NCI-H146 treated with DMSO at 0.1 percent for 48 hours (cell line): Measurements from ENCODE around the gene TULP1.

Source experiments
- DNase-seq: peaks from one replicate; lab custom pipeline; 2025; ENCODE audit not compliant: unreplicated experiment; lab: John Stamatoyannopoulos, UW

Gene TULP1

DNA sequence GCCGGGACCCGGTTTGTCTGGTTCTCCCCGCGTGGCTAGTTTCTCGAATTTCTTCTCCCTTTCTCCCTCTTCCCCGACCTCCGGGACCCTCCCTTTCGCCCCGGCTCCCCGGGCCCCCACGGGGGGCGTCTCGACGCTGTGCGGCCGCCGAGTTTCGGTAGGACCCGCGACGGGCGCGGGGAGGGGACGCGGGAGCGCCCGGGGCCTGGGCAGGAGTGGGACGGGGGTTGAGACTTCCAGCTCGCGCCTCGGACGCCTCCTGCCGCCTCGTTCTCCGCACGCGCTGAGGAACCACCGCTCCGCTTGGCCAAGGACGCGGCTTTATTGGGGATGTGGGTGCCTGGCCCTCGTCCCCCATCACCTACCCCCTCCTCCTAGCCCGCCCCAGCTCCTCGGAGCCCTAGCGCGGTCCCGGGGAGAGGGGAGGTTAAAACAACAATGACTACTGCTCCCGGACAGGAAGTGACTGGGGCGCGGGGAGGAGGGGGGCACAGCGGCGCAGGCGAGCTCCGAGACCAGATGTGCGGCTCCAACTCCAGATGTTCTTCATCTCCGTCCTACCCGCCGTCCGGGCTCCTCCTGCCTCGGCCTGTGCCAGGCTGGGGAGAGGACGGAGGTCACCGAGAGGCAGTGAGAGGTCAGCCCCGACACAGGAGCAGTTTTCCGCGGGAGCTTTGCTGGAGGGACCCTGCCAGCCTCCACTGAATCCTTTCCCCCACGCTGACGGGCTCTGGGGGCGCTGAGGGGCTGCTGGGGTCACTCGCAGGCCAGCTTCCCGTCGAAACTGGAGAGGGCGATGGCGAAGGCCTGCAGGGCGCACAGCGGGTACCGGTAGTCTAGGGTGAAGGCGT lies 14.9 kb downstream of the TULP1 start:
- DNase-seq, result no peak

DNA sequence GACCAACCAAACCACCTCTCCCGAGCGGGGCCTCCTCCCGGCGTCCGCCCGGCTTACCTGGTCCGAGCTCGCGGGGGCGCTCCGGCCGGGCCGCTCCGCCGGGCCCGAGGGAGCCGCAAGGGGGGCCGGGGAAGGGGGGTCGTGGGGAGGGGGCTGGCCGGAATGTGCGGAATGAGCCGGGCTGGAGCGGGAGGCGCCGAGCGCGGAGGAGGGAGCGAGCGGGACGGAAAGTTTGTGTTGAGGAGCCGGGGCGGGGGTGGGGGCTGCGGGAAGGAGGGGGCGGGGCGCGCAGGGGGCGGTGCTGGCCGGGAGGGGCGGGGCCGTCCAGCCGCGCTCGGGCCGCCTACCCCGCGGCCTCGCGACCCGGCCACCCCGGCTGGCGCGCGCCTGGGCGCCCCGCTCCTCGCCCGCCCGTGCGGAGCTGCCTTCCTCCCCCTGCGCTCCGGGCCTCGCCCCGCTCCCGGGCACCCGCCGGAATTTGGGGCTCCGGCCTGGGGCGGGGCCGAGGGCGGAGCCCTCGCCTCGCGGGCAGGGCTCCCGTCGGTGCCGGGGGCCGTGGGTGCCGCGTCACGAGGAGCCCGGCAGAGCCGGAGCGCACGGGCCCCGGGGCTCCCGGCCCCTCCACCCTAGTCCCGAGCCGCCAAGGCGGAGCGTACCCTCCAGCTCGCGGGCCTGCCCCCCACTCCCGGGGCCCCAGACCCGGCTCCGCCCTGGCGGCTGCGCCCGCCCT lies 15.7 kb downstream of the TULP1 start, which contains the start of gene TEAD3:
Gene TEAD3 (minus strand): TSS at position 239 of the 730 bp plus-strand sequence.
- no peak for DNase-seq

DNA sequence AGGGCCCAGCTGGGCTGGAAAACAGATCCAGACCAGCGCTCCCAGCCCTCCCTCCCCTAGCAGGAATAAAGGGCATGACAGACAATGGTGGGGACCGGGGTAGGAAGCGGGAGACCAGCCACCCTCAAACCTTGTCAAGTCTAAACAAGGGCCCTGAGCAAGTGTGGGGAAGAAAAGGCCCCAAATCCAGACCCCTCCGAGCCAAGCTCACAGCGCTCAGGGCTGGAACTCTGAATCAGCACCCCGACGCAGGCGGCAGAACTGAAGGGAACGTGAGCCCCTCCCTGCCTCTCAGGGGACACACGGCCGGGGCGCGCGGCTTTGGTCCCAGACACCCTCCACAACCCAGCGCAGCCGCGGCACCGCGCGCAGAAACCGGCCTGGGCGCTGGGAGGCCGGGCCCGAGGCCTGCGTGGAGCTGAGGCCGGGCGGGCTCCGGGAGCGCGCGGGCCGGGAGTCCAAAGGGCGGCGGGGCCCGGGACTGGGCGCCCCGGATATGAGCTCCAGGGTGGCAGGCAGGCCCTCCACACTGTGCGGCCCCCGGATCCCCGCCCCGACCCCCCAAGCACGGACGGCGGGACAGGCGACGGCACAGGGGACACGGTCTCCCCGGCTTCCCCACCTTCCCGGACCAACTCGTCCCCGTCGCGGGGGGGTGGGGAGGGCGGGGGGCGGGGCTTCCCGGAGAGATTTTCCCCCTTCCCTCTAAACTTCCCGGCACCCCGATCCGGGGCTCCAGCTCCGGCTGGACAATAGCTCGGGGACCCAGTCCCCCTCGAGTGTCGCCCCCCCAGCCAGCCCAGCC lies 16.5 kb downstream of the TULP1 start:
- no peak for DNase-seq

DNA sequence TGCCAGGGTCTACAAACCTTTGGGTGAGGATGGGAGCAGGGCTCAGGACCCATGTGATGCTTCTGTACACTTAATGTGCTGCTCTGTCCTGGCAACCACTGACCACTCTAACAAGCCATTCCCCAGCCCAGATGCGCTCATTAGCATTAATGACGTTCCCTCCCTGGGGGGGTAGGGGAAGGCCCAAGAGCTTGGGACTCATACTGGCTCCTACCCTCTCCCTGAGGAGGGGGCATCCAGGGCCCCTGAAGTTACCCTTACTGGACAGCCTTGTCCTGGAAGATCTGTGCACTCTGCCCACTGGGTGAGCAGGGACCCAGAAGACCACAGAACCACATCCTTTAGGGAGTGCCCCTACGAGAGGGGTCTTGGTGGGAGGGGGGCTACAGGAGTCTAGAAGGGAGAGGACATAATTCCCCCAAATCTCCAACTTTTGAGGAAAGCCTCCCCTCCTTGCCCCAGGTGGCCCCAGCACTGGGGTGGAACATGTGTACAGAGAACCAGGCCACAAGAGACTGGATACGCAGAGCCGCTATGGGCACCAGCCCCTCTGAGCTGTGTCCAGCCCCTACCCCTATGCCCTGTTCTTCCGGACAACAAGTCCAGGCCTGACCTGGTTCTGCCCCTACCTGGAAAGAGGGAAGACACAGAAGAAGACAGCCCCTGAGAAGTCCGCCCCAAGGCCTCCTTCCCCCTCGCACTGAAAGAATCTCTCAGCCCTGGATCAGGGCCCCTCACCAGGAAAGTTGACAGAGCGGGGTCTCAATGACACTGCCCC lies 17.2 kb downstream of the TULP1 start:
- no peak for DNase-seq

DNA sequence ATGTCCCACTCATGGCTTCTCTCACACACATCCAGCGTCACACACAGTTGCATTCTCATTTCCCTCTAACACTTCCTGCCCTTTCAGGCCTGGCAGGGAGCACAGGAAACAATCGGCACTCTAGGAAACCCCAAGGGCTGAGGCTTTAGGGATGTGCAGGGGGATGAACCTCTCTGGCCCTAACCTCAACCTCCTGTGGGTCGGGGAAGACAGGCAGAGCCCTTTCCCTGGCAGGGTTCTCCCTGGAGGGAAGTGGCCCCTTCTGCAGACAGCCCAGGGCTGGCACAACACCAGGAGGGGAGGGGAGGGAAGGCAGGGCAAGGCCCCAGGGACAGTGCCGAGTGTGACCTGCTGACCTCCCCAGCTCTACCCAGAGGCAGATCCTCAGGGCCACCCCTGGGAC lies 18.5 kb downstream of the TULP1 start:
- DNase-seq, result no peak

DNA sequence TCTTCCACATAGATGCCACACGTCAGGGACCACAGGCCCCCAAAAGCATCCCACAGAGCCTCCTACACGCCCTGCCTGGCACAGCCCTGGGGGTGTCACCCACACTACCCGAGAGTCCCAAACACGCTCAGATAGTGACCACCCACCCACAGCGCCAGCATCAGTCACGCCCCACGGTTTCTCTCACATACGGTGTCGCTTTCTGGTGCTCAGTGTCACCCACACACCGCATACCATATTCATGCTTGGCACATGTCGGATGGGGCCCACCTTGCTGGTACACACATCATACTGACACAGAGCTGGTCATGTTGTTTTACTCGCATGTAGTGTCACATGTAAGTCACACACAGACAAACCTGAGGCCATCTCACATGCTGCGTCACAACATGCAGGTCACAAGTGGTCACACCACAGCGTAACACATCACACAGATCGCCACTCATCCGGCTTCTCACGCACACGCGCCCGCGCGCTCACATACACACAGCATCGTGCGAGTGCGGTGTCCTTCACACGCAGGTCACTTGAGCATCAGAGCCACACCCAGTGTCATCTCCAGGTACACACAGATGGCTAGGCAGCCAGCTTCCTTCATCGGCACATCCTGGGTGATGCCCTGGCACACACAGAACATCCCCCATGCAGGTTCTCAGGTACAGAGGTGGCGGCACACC lies 19.3 kb downstream of the TULP1 start:
- no peak for DNase-seq

DNA sequence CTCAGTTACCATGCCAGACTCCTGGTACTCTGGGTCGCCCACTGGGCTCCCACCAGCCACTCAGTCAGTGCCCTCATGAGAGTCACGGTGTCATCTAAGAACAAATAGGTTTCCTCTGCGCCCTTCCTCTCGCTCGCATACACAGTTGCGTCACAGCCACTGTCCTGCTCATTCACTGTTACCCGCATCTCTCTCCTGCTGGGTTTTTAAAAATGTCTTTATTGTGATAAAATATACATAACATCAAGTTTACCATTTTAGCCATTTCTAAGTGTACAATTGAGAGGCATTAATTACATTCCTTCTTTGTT lies 19.8 kb downstream of the TULP1 start:
- no peak for DNase-seq

DNA sequence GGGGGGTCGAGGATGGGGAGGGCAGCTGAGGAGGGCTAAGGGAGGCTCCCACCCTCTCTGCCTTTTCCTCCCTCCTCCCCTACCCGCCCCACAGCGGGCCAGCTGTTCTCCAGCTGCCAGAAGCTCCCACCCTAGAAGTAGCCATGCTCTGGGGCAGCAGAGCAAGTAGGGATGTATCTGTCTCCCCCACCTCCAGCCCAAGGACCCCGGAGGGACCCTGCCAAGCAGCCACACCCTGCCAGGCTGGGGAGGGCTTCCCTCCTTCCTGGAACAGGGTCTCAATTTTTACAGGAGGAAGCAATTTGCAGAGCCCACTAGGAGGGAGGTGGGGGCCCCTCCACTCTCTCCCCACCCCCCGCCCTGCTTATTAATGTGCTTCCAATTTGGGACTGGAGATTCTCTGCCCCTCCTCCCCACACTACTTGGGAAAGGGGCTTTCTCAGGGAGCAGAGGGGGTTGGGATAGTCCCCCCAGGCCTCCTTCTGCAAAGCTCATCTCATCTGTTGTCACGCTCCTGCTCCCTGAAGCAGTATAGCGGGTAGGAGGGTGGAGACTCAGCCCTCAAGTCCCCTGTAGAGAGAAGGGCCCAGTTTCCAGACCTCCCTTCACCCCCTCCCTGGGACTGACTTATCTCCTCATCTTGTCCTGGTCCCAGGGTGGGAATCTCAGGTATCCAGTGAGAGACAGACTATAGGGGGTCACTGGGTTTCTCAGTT lies 20.3 kb downstream of the TULP1 start:
- DNase-seq, result no peak

DNA sequence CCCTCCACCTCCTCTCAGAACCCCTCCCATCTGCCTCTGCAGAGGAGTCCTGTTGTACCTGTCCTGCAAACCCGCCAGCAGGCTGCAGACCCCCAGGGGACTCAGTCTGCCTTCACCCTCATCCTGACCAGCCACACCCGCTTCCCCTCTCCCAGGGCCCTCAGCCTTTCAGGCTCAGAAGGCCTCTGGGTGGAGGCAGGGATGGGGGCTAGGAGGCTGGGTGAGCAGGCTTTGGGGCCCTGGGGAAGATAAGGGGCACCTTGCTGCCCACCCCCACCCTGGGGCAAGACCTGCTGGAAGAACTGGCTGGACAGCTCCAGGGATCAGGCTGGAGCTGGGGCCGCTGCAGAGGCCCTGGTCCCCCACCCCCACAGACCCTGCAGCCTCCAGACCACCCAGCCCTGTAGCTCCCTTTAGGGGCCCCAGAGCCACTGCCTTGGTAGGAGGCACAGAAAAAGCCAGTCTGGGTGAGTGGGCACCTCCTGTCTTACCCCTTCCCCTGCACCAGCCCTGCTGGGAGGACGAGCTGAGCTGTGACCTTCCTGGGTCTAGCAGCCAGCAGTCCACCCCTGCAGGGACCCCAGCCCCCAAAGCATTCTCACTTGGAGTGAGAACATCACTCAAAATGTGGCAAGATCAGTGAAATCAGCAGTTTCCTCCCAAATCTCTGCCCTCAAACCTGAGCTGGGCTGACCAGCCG lies 21.0 kb downstream of the TULP1 start:
- no peak for DNase-seq

DNA sequence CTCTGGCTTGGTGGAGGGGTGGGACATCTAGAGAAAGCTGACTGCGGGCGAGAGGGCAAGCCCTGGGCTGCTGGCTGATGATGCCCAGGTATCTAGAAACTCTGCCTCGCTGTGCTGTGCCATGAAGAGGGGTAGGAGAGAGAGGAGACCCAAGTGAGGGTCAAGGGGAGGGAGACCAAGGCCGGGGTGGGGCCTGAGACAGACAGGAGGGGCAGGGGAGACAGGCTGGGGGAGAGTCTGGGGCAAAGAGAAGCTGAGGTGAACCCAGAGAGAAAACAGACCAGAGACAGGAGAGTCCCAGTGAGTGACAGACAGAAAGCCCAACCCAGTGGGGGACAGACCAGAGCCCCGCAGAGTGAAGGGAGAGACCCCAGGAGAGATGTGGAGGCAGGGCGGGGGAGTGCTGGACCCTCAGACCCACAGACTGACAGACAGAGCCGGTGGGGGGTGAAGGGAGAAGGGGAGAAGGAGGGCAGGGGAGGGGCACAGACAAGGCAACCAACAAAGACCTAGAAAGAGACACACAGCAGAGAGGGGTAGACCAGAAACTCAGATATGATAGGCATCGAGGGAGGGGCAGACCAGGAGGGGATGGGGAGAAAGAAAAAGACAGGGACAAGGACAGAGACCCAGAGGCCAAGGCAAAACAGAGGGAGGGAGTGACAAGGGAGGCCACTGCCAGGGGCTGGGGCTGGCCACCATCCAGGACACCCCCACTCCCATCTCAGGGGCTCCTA lies 21.7 kb downstream of the TULP1 start:
- DNase-seq, result no peak

DNA sequence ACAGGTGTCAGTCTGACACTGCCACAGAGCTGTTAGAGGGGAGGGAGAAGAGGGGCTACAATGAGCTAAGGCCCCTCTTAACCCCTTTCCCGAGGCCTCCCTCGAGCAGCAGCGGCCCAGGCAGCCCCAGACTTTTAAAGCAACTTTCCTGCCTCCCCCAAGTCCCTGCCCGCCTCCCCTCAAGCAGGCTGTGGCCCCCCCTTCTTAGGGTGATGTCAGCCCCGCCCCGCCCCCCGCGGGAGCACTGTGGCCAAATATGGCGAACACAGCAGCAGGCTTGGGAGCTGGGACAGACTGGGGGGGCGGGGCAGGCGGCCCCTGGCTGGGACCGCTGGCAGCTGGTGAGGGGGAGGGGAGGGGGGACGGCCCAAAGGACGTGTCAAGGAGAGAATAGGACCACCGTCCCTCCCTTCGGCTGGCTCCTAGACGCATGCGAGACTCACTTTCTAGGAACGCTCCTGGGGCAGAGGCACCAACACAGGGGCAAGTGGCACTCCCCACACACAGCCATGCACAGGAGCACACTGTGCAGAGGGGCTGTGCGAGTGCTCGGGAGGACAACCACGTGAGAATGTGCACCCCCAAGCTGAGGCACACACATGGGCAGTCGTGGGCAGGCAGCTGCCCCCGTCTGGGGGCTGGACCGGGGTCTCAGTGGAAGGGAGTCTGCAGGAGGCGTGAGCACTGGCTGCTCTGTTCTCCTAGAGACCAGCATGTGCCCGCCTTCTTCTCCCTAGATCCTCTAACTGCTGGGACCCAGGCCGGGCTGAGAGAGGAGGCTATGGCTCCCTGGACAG lies 22.5 kb downstream of the TULP1 start:
- DNase-seq, result no peak

DNA sequence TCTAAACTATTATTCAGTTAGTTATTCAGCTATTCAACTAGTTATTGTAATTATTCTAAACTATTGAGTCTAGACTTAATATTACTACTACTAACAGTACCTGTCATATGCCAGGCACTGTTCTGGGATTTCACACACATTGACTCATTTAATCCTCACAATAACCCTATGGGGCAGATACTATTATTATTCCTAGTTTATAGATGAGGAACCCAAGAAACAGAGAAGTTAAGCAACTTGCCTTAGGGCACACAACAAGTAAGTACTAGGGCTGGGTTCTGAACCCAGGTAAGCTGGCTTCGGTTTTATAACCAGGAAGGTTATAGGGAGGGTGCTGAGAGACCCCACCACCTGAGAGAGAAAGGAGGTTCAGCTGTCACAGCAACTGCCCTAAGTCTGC lies 23.6 kb downstream of the TULP1 start:
- DNase-seq, result no peak

DNA sequence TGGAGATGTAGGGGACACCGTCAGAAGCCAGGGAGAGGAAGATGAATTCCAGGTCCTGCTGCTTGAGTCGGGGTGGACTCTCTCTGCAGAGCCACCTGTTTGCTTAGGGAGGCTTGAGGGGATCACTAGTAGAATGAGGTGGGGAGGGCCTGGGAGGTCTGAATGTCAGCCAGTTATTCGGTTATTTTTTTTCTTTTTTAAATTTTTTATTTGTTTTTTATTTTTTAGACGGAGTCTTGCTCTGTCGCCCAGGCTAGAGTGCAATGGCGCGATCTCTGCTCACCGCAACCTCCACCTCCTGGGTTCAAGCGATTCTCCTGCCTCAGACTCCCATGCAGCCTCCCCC lies 24.2 kb downstream of the TULP1 start:
- DNase-seq, result no peak

DNA sequence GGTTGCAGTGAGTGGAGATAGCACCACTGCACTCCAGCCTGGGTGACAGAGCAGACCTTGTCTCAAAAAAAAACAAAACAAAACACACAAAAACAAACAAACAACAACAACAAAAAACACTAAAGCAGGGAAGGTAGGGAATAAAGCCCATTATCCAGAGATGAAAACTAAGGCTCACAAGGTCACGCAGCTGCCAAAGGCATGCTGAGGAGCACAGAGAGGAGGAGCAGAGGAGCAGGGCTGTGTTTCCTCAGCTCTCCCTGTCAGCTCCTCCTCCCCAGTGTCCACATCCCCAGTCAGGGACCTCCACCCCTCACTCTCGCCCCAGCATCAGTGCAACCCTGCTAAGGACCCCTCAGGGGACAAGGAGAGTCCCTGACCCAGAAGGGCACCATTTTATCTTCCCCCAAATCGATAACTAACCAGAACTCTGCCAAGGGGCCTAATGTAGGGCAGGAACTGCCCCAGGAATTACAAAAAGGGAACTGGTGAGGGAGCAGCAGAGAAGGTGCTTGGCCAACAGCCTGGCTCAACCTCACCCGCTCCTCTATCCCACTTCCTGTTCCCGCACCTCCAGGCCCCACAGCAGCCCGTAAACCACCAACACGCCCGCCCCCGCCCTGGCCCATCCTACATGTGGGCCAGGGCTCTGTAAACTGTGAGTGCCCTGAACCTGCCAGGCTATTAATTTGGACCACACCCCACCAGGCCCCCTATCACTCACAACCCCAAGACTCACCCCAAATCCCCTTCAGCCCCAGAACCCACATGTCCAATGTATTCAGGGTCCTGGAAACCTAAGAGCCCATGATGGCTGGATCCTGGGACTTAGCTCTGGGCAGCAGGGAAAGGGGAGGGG lies 24.8 kb downstream of the TULP1 start:
- no peak for DNase-seq

DNA sequence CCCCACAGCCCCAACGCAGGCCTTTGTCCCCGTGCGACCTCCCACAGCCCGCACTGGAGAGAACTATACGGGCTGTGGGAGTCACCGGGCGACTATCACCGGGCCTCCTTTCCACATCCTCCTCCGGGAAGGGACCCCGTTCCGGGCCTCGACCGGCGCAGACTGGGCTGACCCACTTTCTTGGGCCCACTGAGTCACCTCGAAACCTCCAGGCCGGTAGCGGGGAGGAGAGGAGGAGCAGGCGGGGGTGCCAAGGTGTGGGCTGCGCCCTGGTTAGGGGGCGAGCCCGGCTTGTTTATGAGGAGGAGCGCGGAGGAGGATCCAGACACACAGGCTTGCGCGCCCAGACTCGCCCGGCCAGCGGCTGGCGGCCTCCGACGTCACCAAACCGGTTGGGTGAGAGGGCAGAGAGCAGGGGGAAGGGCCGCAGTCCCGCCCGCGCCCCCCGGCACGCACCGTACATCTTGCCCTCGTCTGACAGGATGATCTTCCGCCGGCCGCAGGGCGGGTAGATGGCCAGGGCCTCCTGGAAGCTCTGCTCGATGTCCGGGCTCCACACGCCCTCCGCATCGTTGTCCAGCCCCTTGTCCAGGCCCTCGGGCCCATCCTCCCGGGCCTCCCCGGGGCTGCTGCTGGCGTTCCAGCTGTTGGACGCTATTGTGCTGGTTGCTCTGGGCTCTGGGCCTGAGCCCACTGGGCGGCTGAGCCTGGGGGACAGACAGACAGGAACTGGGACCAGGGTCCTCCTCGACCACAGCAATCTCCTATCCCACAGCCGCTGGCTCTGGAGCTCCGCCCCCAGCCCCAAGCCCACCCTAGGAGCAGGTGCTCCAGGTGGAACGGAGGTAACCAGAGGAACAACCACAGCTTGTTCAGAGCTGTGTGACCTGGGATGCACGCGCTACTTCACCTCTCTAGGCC lies 26.4 kb downstream of the TULP1 start:
- no peak for DNase-seq

DNA sequence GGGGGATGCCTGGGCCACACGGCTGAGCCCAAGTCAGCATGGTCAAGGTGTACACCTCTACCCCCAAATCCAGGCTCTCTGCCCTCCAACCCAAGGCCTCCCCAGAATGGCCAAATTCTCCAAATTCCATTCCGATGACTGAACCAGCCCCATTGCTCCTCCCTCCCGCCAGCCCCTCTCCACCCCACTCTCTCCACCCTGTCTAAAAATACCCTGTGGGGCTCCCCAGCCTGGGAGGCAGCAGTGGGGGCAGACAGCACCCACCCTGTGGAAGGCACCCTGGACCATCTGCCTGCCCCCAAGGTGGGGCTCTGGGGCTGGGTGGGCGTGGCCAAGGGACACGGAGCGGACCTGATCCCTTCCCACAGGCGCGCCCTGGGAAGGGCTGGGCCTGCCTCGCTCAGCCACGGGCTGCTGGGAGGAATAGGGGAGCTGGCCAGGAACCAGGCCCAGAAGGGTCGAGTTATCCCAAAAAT lies 27.3 kb downstream of the TULP1 start:
- no peak for DNase-seq
